Measurements from ENCODE around the gene FITM1.
A peak's percentile ranks its signal among the peaks of the same experiment; 100 is the strongest.

FITM1 gene

DNA sequence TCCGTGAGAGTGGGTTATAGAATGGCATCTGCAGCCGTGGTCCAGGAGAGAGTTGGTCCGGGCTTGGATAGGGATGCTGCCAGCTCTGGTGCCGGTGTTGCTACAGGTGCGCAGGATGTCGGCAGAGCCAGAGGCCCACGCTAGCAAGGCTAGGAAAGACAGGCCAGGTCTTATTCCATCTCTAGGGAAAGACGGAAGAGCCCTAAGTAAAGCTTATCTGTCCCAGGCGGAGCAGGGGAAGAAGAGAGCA, 5.0 kb downstream of the FITM1 start:
- in situ Hi-C loops (cut with HindIII; ENCODE audit: low pct_ligation_motif_present, low pct_unique_long_range_greater_than_20kb, low sequenced_read_pairs) = no loop called here
- DNase-seq = no peak

DNA sequence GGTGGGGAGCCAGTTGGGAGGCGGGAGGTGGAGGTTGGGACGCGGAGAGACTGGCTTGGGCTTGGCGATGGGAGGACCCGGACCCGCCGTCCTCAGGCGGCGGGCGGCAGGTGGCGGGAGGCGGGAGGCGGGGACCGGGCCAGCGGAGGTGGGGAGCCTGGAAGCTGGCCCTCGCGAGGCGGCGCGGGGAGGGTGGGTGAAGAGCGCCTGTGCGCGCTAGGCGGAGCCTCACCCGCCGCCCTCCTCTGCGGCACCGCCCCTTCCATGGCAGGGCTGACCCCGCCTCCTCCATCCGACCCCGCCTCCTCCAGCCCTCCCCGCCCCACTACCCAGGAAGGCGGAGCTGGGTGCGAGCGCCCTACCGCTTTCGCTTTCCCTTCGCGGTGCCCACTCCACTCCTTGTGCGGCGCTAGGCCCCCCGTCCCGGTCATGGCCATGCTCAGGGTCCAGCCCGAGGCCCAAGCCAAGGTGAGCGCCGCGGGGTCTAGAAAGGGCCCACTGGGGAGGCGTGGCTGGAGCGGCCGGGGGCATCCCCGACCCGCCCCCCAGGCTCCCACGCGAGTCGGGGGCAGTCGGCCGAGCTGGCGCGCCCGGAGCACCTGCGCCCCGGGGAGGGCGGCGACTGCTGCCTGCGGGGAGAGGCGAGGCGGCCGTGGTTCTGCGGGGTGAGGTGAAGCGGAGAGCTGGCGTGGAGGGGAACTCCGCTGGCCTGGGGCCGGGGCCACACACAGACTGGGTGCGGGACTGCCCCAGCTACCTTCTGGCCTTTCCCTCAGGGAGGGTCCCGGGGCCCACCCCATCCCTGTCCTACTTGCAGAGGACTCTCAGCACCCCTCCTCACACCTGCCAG, 5.6 kb downstream of the FITM1 start, which contains the start of gene PSME1:
TSS of gene PSME1 (plus strand) at position 361 of the 850 bp plus-strand sequence. CDS start at position 430, 69 bp downstream.
- in situ Hi-C loops (cut with HindIII; ENCODE audit: low pct_ligation_motif_present, low pct_unique_long_range_greater_than_20kb, low sequenced_read_pairs) = no loop called here
- peak; percentile 86 for DNase-seq

DNA sequence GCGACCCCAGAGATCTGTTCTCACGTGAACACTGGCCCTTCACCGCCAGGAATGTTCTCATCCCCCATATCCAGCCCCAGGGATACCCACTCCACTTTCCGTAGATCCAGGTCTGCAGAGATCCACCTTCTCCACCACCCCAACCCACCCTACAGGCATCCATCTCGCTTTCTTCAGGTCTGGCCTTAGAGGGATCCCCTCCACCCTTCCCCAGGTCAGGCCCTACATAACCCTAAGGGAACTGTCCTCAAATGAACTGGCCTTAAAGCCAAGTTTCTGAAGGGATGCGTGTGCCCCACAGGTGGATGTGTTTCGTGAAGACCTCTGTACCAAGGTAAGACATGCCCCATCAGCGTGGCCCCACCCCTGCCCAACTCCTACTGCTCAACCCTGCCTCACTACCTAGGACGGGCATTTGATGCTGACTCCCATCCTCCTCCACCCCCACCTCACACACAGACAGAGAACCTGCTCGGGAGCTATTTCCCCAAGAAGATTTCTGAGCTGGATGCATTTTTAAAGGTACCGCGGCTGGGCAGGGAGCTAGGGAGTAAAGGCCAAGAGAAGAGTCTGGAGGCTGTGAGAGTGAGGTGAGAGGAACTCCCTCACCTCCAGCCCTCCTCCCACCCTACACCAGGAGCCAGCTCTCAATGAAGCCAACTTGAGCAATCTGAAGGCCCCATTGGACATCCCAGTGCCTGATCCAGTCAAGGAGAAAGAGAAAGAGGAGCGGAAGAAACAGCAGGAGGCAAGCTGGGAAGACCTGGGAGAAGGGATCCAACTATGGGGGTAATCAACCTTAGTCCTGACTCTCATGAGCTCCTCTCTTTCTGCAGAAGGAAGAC, 6.4 kb downstream of the FITM1 start:
- in situ Hi-C loops (cut with HindIII; ENCODE audit: low pct_ligation_motif_present, low pct_unique_long_range_greater_than_20kb, low sequenced_read_pairs) = no loop called here
- no peak for DNase-seq

DNA sequence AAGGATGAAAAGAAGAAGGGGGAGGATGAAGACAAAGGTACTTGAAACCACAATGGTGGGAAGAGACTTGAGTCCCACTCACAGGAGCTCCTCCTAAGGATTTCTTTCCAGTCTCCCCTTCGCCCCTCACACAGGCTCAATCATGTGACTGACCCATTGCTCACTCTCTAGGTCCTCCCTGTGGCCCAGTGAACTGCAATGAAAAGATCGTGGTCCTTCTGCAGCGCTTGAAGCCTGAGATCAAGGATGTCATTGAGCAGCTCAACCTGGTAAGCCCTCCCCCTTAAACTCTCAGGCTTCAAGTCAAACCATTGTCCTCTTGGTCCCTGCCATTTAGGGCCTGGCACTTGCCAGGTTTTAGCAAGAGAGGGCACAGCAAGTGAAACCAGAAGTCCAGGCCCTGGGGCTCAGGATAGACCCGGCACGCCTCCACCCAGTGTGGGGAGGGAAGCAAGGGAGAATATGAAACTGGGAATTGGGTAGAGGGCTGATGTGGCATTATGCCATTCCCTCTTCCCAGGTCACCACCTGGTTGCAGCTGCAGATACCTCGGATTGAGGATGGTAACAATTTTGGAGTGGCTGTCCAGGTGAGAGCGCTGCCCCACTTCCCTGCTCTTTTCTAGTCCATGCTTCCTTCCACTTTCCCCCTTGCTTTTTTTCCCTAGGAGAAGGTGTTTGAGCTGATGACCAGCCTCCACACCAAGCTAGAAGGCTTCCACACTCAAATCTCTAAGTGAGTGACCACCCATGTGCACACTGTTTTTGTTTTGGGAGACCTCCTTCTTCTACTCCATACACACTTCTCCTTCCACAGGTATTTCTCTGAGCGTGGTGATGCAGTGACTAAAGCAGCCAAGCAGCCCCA, 7.3 kb downstream of the FITM1 start:
- in situ Hi-C loops (cut with HindIII; ENCODE audit: low pct_ligation_motif_present, low pct_unique_long_range_greater_than_20kb, low sequenced_read_pairs) = no loop called here
- DNase-seq = no peak

DNA sequence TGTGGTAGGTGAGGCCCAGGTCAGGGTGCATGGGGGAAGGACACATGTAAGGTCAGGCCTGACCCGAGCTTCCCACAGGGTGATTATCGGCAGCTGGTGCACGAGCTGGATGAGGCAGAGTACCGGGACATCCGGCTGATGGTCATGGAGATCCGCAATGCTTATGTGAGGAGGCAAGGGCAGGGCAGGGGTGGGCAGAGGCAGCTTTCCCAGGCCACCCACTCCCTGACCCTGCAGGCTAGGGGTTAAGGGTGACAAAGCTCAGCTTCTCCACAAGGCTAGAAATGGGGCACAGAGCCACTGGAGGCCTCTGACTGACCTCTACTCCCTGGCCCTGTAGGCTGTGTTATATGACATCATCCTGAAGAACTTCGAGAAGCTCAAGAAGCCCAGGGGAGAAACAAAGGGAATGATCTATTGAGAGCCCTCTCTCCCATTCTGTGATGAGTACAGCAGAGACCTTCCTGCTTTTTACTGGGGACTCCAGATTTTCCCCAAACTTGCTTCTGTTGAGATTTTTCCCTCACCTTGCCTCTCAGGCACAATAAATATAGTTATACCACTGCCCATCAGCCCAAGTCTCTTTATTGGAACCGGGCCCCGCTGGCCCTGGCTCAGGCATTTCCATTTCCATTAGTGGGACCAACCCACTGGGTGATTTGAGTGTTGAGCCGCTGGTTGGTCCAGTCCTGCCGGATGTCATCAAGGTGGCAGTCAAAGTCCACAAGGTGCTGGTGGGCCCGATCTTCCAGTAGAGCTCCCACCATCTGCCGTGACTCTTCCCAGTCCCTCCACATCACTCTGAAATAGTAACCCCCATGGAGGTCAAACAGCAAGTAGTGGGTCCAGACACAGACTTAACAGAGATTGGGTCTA, 8.2 kb downstream of the FITM1 start:
- in situ Hi-C loops (cut with HindIII; ENCODE audit: low pct_ligation_motif_present, low pct_unique_long_range_greater_than_20kb, low sequenced_read_pairs) = no loop called here
- no peak for DNase-seq

DNA sequence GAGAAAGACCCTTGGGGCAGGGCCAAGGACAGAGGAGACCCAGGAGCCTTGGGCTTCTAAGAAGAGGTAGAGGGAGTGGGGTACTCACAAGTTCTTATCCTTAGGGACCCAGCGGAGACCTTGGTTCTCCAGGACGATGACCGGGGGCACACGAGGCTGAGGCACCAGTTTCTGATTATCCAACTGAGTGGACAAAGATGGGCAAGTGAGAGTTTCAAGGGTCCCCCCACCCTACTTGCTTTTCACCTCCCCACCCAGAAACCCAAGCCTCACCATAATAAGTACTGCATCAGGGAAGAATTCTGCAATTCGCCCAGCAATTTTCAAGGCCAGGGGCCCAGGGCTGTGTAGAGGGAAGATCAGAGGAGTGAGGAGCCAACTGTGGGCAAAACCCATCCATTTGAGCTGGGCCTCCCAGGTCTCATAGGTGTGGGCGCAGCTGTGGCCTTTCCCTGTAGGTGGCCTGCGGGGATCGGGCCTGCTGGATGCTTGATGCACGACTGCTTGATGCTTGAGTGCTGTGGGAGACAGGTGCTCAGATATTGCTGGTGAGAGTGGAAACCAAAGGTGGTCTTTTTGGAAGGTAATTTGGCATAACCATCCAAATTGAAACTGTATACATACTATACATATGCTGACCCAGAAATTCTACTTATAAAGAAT, 8.9 kb downstream of the FITM1 start:
- in situ Hi-C loops (cut with HindIII; ENCODE audit: low pct_ligation_motif_present, low pct_unique_long_range_greater_than_20kb, low sequenced_read_pairs) = no loop called here
- no peak for DNase-seq

DNA sequence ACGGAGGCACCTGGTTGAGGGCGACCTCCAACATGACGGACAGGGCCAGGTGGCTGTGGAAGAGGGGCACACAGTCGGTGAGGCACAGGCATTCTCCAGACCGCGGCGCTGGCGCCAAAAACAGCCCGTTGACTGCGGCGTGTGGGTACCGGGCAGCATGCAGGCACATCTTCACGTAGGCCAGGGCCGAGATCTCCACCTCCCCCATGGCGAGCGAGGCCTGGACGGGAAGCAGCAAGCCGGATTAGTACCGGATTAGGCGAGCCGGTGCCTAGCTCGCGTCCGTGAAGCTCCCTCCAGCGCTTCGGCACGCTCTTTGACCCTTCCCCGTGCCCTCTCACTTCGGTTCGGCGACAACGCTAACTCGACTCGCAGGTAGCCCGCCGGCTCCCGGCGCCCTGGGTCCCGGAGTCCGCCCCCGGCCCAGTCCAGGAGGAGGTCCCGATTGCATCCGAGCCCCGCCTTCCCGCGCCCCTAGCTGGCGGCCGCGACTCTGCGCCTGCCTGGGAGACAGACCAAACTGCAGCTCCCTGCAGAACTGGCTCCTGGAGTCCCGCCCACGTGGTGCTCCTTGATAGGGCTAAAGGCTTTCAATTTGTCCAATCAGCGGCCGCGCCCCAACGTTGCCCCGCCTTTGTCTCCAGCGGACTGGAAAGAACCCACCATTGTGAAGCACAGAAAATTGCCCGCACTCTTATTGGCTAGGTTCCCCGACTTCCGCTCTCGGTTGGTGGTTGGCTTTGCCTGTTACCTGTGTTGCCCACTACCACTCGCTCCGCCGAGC, 10.8 kb downstream of the FITM1 start, which contains the start of gene EMC9:
TSS of gene EMC9 (minus strand) at position 495 of the 784 bp plus-strand sequence. CDS start at position 208, 287 bp downstream.
- in situ Hi-C loops (cut with HindIII; ENCODE audit: low pct_ligation_motif_present, low pct_unique_long_range_greater_than_20kb, low sequenced_read_pairs) = no loop called here
- peak; percentile 98 for DNase-seq

DNA sequence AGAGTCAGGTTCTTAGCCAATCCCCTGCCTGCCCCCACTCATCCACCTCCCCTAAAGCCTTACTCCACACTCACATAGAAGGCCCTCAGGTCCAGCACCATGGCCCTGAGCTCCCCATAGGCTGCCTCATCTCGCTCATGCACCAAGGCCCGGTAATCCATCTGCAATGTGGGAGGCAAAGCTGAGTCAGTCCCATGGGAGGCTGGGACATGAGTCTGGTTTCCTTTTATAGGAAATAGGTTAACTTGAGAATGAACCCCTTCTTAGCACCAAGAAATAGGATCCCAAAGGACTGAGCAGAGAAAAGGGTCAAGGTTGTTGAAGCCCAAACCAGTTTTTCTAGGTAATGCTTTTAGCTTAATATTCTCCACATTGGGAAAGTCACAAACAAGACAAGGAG, 13.1 kb downstream of the FITM1 start:
- no peak for DNase-seq
- in situ Hi-C loops (cut with HindIII; ENCODE audit: low pct_ligation_motif_present, low pct_unique_long_range_greater_than_20kb, low sequenced_read_pairs) = no loop called here

DNA sequence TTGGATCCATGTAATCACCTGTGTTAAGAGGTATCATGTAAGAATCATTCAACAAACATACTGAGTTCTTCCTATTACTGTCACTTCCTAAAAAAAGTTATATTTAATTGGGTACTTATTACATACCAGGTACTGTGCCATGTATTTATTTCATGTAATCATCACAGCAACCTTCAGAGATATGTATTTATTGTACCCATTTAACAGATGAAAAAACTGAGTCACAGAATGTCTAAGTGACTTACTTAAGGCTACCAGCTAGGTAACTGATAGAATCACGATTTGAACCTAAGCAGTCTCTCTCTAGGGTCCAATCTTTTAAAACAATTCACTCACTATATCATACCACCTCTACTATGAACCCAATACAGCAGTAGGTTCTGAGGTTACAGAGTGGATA, 14.0 kb downstream of the FITM1 start:
- in situ Hi-C loops (cut with HindIII; ENCODE audit: low pct_ligation_motif_present, low pct_unique_long_range_greater_than_20kb, low sequenced_read_pairs) = no loop called here
- no peak for DNase-seq

DNA sequence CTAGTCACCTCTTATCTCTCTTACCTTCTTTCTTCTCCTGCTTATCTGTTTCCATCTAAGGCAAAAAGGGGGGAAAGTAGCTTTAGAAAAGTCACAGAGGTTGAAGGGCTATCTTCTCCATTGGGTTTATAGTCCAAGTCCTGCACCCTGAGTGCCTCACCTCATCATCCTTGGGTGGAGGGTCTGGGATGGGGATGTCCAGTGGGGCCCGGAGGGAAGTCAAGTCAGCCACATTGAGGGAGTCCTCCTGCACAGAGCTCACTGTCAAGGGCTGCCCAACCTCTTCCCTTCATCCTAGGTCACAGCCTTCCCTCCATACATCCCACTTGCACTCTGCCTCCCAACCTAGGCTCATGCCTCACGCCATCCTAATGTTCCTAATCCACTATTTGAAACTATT, 14.8 kb downstream of the FITM1 start:
- no peak for DNase-seq
- in situ Hi-C loops (cut with HindIII; ENCODE audit: low pct_ligation_motif_present, low pct_unique_long_range_greater_than_20kb, low sequenced_read_pairs) = no loop called here

DNA sequence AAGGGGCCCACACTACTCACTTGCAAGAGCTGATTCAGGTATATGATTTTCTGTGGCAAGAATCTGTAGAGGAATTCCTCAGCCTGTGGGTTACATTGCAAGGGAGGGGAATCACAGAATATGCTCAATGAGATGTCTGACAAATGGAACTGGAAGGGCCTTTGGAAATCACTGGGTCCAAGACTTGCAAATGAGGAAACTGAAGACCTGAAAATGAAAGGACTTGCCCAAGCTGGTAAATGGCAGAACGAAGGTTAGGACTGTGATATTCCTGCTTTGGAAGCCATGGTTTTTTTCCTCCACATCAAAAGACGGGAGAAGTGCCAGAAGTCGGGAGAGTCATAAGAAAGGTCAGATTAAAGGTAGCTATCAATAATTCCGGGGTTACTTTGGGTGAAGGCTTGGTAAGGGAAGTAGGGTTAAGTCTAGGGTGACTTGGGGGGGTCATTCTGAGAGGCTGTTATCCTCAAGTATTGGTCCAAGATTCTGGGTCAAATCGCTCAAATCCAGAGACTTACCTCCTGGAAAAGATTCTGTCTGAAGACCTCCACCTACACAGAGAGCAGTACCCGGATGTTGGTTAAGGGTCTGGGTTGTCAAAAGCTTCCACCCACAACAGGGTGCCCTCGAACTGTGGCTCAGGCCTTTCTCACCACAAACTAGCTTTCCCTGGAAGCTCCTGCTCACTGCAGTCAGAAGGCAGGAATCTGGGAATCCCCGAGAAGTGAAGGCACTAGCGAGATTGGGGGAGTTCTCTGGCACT, 15.4 kb downstream of the FITM1 start:
- in situ Hi-C loops (cut with HindIII; ENCODE audit: low pct_ligation_motif_present, low pct_unique_long_range_greater_than_20kb, low sequenced_read_pairs) = no loop called here
- DNase-seq = peak; percentile 13

DNA sequence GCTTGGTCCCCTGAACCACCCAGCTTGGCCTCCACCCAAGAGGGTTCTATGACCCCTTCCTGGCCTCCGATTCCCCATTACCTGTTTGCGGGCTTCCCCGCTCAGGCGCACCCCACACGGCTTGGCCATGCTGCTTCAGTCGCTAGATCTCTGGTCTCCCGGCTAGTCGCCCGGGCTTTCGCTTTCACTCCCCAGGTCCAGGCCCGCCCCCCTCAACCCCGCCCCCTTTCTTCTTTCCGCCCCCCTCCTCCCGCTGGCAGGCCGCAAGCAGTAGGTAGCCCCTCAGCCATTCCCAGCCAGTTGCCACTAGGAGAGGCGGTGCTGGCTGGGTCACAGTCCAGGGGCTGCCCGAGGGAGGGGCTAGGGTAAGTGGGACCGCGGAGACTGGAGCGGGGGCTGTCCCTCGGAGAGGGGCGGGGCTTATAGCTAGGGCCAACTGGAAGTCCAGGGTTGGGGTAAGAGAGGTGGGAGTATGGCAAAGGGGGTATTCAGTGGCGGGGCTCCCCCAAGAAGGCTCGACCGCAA, 16.1 kb downstream of the FITM1 start, which contains the start of gene PSME2:
TSS of gene PSME2 (minus strand) at position 158 of the 525 bp plus-strand sequence. CDS start at position 129, 29 bp downstream.
- in situ Hi-C loops (cut with HindIII; ENCODE audit: low pct_ligation_motif_present, low pct_unique_long_range_greater_than_20kb, low sequenced_read_pairs) = no loop called here
- DNase-seq = peak; percentile 96

DNA sequence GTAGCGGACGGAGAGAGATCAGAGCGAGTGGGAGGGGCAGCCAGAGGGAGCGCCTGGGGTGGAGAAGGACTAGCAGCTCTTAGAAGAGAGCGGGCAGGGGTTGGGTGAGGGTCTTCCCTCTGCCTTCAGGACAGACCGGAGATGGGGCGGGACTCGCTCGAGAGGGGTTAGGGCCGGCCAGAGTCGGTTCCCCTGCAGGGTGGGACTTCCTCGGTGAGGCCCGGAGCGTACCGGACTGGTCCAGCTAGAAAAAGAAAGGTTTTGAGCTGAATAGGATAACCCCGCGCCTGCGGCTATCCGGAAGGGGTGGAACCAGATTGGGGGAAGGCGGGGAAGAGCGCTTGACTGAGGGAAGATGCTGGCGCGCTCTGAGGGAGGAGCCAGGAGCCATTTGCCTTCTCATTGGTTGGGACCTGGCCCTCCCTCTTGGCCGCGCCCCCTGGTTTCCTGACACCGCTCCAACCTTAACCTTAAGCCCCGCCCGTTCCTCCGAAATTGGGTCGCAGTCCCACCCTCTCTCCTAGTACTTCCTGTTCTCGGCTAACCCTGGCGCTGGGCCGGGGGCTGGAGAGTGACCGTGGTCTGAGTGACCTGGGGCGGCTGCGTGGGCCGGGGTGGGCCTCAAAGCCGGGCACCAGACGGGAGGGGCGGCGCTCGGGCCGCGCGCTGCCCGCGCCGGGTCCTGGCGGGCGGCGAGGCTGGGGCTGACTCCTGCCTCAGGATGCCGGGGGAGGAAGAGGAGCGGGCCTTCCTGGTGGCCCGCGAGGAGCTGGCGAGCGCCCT, 16.7 kb downstream of the FITM1 start, which contains the start of gene RNF31:
TSS of gene RNF31 (plus strand) at position 521 of the 783 bp plus-strand sequence. CDS start at position 722, 201 bp downstream.
- peak; percentile 96 for DNase-seq
- in situ Hi-C loops (cut with HindIII; ENCODE audit: low pct_ligation_motif_present, low pct_unique_long_range_greater_than_20kb, low sequenced_read_pairs) = no loop called here

DNA sequence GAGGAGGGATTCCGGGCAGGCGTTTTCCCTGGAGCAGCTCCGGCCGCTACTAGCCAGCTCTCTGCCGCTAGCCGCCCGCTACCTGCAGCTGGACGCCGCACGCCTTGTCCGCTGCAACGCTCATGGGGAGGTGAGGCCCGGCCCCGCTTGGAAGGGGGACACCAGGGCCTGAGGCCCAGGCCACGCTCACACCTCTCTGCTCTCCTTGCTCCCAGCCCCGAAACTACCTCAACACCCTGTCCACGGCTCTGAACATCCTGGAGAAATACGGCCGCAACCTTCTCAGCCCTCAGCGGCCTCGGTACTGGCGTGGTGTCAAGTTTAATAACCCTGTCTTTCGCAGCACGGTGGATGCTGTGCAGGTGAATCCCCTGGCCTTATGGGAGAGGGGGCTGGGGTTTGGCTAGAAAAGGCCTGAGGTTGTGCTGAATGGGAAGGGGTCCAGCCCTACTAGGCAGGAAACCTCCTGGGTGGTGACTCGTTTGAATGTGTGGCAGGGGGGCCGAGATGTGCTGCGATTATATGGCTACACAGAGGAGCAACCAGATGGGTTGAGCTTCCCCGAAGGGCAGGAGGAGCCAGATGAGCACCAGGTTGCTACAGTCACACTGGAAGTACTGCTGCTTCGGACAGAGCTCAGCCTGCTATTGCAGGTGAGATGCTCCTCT, 17.4 kb downstream of the FITM1 start:
- DNase-seq = no peak
- in situ Hi-C loops (cut with HindIII; ENCODE audit: low pct_ligation_motif_present, low pct_unique_long_range_greater_than_20kb, low sequenced_read_pairs) = no loop called here
